OCI-LY7 (cell line): ENCODE data around the gene RPUSD2. TPM values are rescaled to one million over a fixed set of nuclear protein-coding genes. Genes with fewer than 3 reads are reported as not detected.

ENCODE experiments used
- BruUV-seq: library from RNA; stranded (reverse); fragments of 400-500 nt; replicated peaks from 2 replicates; lab custom pipeline; 2021; lab: Mats Ljungman, UMichigan
- CTCF ChIA-PET: fragments of 300-600 bp; sonication (Branson Sonifier 250); formaldehyde crosslinking; loops from one replicate; lab custom pipeline; 2022; ENCODE audit warnings: antibody characterized with exemption; ENCODE audit not compliant: unreplicated experiment; lab: Charles Lee
- POLR2A ChIA-PET: fragments of 300-600 bp; sonication (Branson Sonifier 250); formaldehyde crosslinking; loops from one replicate; lab custom pipeline; 2022; ENCODE audit warnings: antibody characterized with exemption; lab: Charles Lee
- DNase-seq: peaks from one replicate; pipeline ENCODE4 v3.0.0-alpha.2; 2015; ENCODE audit warnings: low spot score
- H2AFZ ChIP-seq: fragments of 200-600 bp; sonication (generic), shearing (Covaris generic); 2 replicates; pipeline ENCODE4 v1.6.1; 2014; ENCODE audit warnings: mild to moderate bottlenecking, antibody characterized with exemption, low read length, moderate library complexity
- H3K27ac ChIP-seq: fragments of 200-600 bp; sonication (generic); 2 replicates; pipeline ENCODE4 v1.5.1; 2014; ENCODE audit warnings: mixed run types, low read depth, mild to moderate bottlenecking, moderate library complexity, low read length, inconsistent platforms; ENCODE audit not compliant: poor library complexity, severe bottlenecking
- H3K36me3 ChIP-seq: fragments of 200-600 bp; sonication (generic); 2 replicates; pipeline ENCODE4 v1.6.1; 2014; ENCODE audit warnings: mild to moderate bottlenecking, antibody characterized with exemption, low read length, moderate library complexity, mixed read lengths; ENCODE audit not compliant: insufficient read depth
- H3K4me1 ChIP-seq: fragments of 200-600 bp; sonication (generic); 2 replicates; pipeline ENCODE4 v1.5.1; 2014; ENCODE audit warnings: mild to moderate bottlenecking, low read length; ENCODE audit not compliant: insufficient read depth, poor library complexity, severe bottlenecking
- H3K4me2 ChIP-seq: fragments of 200-600 bp; sonication (generic); 2 replicates; pipeline ENCODE4 v1.6.1; 2014; ENCODE audit warnings: mild to moderate bottlenecking, low read length
- H3K4me3 ChIP-seq: fragments of 200-600 bp; sonication (generic); 2 replicates; pipeline ENCODE4 v1.5.1; 2014; ENCODE audit warnings: mild to moderate bottlenecking, low read depth, low read length; ENCODE audit not compliant: poor library complexity, severe bottlenecking
- H3K79me2 ChIP-seq: fragments of 200-600 bp; sonication (generic); 2 replicates; pipeline ENCODE4 v1.6.1; 2016; ENCODE audit warnings: low read depth, mild to moderate bottlenecking, low read length, moderate library complexity, mixed read lengths; ENCODE audit not compliant: insufficient read depth
- H3K9me2 ChIP-seq: fragments of 200-600 bp; sonication (generic); 2 replicates; pipeline ENCODE4 v1.6.1; 2016; ENCODE audit warnings: mild to moderate bottlenecking, low read length, mixed read lengths; ENCODE audit not compliant: insufficient read depth
- H3K9me3 ChIP-seq: fragments of 200-600 bp; sonication (generic); 2 replicates; pipeline ENCODE4 v1.6.1; 2014; ENCODE audit warnings: mild to moderate bottlenecking, mixed run types, low read length, mixed read lengths
- H4K20me1 ChIP-seq: fragments of 200-600 bp; sonication (generic); 2 replicates; pipeline ENCODE4 v1.6.1; 2014; ENCODE audit warnings: mild to moderate bottlenecking, antibody characterized with exemption, low read length, moderate library complexity, mixed read lengths; ENCODE audit not compliant: insufficient read depth
- EZH2phosphoT487 ChIP-seq: fragments of 200-600 bp; sonication (generic); IDR thresholded peaks from 2 replicates; pipeline ENCODE4 v1.6.1; 2018; ENCODE audit warnings: low read depth, borderline replicate concordance, mild to moderate bottlenecking, mixed run types, antibody characterized with exemption, low read length, moderate library complexity, mixed read lengths
- intact Hi-C: fragments of 100-400 bp; cut with micrococcal nuclease; formaldehyde crosslinking; loops from one replicate; pipeline ENCODE4 v1.10.0; 2022; ENCODE audit not compliant: unreplicated experiment
- total RNA-seq, 2 experiments: library from RNA; depleted of rRNA in 1 of 2; stranded (reverse); fragments of >200 nt in 1 of 2; shearing (Covaris generic) in 1 of 2; gene quantifications; 2 replicates each; pipeline ENCODE4 v1.2.3, GENCODE V29; 2014 to 2022
- TF ChIP-seq, protein P1 (sequence below): fragments of 200-600 bp; sonication (generic); conservative IDR thresholded peaks from 2 replicates; pipeline ENCODE4 v1.5.1; 2014; ENCODE audit warnings: mild to moderate bottlenecking, antibody characterized with exemption, low read length, moderate library complexity, mixed read lengths

RPUSD2 gene
- total RNA-seq, 2 experiments from 2014 or later, result 18.9 to 26.4 TPM

DNA sequence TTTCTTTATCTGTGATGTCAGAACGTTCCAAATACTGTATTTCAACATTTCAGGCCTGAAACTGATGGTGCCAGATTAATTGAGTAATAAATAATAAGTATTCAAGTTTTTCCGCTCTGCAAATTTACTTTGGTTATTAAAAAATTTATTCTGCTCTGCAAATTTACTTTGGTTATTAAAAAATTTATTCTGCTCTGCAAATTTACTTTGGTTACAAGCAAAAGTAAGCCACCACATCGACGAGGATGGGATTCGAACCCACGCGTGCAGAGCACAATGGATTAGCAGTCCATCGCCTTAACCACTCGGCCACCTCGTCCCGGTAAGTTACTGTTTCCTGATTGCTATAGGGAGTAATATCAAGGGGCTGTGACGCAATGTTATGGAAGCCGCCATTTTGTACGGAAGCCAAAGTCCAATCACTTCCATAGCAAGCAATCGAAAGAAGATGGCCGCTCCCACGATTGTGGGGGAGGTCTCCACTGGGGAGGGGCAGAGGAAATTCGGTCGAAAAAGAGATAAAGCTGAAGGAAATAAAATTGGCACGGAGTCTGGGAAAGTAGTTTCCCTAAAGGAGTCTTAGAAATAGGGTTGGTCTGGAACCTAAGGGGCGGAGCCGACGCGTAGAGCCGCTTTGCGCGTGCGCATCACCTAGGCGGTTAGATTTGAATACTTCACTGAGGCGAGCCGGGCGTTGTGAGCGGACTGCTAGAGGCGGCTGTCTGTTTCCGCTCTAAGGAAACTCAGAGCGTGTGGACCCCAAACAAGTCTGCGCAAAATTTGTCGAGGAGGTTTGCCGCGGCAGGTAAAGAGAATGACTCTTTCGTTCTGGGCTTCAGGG is 24.7 kb downstream of the RPUSD2 start, which contains the start of gene KNL1:
TSS of gene KNL1 (plus strand) at position 662 of the 841 bp plus-strand sequence. CDS start 8,683 bp downstream, outside the sequence.
- peak within 1 kb of the TSS; percentile 93 for H3K4me2 ChIP-seq
- ChIA-PET CTCF (no interaction called here), POLR2A (interaction anchor here (0.5 to 2.2 kb wide), 4 partner anchors 11 to 101 kb away, joined by 3 to 9 read pairs (median 5); partner anchors contain the start of genes RAD51 and RPUSD2)
- H3K9me3 ChIP-seq, result no peaks in the 10 kb centered on the region
- H3K4me3 ChIP-seq, result peak within 1 kb of the TSS; percentile 85
- DNase-seq, result peak; percentile 95
- TF ChIP-seq EZH2phosphoT487, result no peak
- TF ChIP-seq, protein P1, sequence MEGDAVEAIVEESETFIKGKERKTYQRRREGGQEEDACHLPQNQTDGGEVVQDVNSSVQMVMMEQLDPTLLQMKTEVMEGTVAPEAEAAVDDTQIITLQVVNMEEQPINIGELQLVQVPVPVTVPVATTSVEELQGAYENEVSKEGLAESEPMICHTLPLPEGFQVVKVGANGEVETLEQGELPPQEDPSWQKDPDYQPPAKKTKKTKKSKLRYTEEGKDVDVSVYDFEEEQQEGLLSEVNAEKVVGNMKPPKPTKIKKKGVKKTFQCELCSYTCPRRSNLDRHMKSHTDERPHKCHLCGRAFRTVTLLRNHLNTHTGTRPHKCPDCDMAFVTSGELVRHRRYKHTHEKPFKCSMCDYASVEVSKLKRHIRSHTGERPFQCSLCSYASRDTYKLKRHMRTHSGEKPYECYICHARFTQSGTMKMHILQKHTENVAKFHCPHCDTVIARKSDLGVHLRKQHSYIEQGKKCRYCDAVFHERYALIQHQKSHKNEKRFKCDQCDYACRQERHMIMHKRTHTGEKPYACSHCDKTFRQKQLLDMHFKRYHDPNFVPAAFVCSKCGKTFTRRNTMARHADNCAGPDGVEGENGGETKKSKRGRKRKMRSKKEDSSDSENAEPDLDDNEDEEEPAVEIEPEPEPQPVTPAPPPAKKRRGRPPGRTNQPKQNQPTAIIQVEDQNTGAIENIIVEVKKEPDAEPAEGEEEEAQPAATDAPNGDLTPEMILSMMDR, result no peak
- intact Hi-C loops, result loop anchor here (2.0 to 5.0 kb wide), 2 partner anchors 25 to 173 kb away; partner anchors contain the start of genes C15orf62 and RPUSD2
- peaks cover 17% of the 10 kb centered on the region for H3K36me3 ChIP-seq
- H3K27ac ChIP-seq, result peak within 1 kb of the TSS; percentile 90
- H3K4me1 ChIP-seq, result peaks cover 49% of the 10 kb centered on the region
- peaks cover 44% of the 10 kb centered on the region for H3K79me2 ChIP-seq
- peak within 1 kb of the TSS; percentile 89 for H2AFZ ChIP-seq
- no TSS peak for BruUV-seq
- no peaks in the 10 kb centered on the region for H3K9me2 ChIP-seq
- peaks cover 5% of the 10 kb centered on the region; the same call in 1 of the 2 replicates for H4K20me1 ChIP-seq

- peaks cover 50% of the 10 kb centered on the region for H3K79me2 ChIP-seq
- no peaks in the 10 kb centered on the region for H3K9me2 ChIP-seq
- H4K20me1 ChIP-seq, result peaks cover 5% of the 10 kb centered on the region; the same call in 1 of the 2 replicates
- peak overlapping the region; percentile 93 for H3K4me2 ChIP-seq
- H3K9me3 ChIP-seq, result no peaks in the 10 kb centered on the region
- ChIA-PET CTCF (no interaction called here), POLR2A (interaction anchor here (0.9 to 2.2 kb wide), 3 partner anchors 10 to 100 kb away, joined by 4 to 9 read pairs (median 5); partner anchors contain the start of genes RAD51 and RPUSD2)
- intact Hi-C loops, result loop anchor here (2.0 to 5.0 kb wide), 2 partner anchors 26 to 173 kb away; partner anchors contain the start of genes C15orf62 and RPUSD2
- BruUV-seq, result no TSS peak
- TF ChIP-seq, protein P1, result no peak
- TF ChIP-seq EZH2phosphoT487, result no peak
- peaks cover 46% of the 10 kb centered on the region for H3K4me1 ChIP-seq
- H3K36me3 ChIP-seq, result peaks cover 18% of the 10 kb centered on the region
- DNase-seq, result peak; percentile 77
- peak overlapping the region; percentile 89; the same call in 1 of the 2 replicates for H2AFZ ChIP-seq
- H3K4me3 ChIP-seq, result peak overlapping the region; percentile 85
- H3K27ac ChIP-seq, result peak overlapping the region; percentile 90
Observed at GRCh38 chr15:40594429-40594836, 25.3 kb downstream of the RPUSD2 start.
